ENCODE data around the gene SBNO1. TPM values are rescaled to one million over a fixed set of nuclear protein-coding genes. Genes with fewer than 3 reads are reported as not detected.
"Not testable (repeated sequence)": the region's sequence is repeated elsewhere in the genome, so short reads cannot be mapped to it uniquely, and the experiment has no call there.

Gene SBNO1
- total RNA-seq, 1 experiment from 2014 or later, result 68.7 TPM

- BruUV-seq (replicated peaks), result no TSS peak
- DNase-seq (ENCODE audit: low read depth, low spot score), result no peak
- intact Hi-C loops (cut with micrococcal nuclease; ENCODE audit: unreplicated experiment) (no loop called here), in situ Hi-C loops (cut with HindIII; ENCODE audit: low pct_unique_long_range_greater_than_20kb, low sequenced_read_pairs) (no loop called here)
- H3K9me3 ChIP-seq (ENCODE audit: control insufficient read depth, insufficient read depth, low read depth, low read length), result no peaks in the 10 kb centered on the region
- CTCF ChIA-PET, result no interaction called here
- no peak overlapping the region for H3K4me3 ChIP-seq (ENCODE audit: low read depth in 2 of 2, low read length in 2 of 2)
- H3K27ac ChIP-seq (ENCODE audit: low read length), result no peak overlapping the region
- ATAC-seq, result no peak
- TF ChIP-seq SIN3A (IDR thresholded peaks at IDR 0.05; ENCODE audit: borderline replicate concordance, insufficient read depth, low read depth, low read length) (no peak), REST (IDR thresholded peaks at IDR 0.05; ENCODE audit: insufficient read depth in 1 of 2, low read depth in 2 of 2, low read length in 1 of 2) (no peak), POLR2AphosphoS5 (IDR thresholded peaks at IDR 0.05; ENCODE audit: low read depth, low read length) (no peak), TCF7L2 (IDR thresholded peaks at IDR 0.05; ENCODE audit: low read depth, low read length) (no peak), CTCF (IDR thresholded peaks at IDR 0.05) (no peak)
- POLR2A ChIA-PET, result no interaction called here
- no peaks in the 10 kb centered on the region for H3K36me3 ChIP-seq (ENCODE audit: control insufficient read depth, insufficient read depth, low read length)
- peaks cover 7% of the 10 kb centered on the region for H3K4me1 ChIP-seq (ENCODE audit: control insufficient read depth, insufficient read depth, low read length)
- no peaks in the 10 kb centered on the region for H3K27me3 ChIP-seq (ENCODE audit: control insufficient read depth, insufficient read depth, low read length)
These were observed 14.7 kb upstream of the SBNO1 start for GRCh38 chr12:123379391-123379790.

GRCh38 chr12:123372415-123372814 lies 7.8 kb upstream of the SBNO1 start:
- H3K4me3 ChIP-seq (ENCODE audit: low read depth in 2 of 2, low read length in 2 of 2); BruUV-seq (replicated peaks); ATAC-seq; intact Hi-C loops (cut with micrococcal nuclease; ENCODE audit: unreplicated experiment); H3K27me3 ChIP-seq (ENCODE audit: control insufficient read depth, insufficient read depth, low read length); POLR2A ChIA-PET; H3K4me1 ChIP-seq (ENCODE audit: control insufficient read depth, insufficient read depth, low read length); H3K9me3 ChIP-seq (ENCODE audit: control insufficient read depth, insufficient read depth, low read depth, low read length); H3K27ac ChIP-seq (ENCODE audit: low read length); CTCF ChIA-PET; H3K36me3 ChIP-seq (ENCODE audit: control insufficient read depth, insufficient read depth, low read length); in situ Hi-C loops (cut with HindIII; ENCODE audit: low pct_unique_long_range_greater_than_20kb, low sequenced_read_pairs); DNase-seq (ENCODE audit: low read depth, low spot score): not testable (repeated sequence)

- H3K27ac ChIP-seq (ENCODE audit: low read length); in situ Hi-C loops (cut with HindIII; ENCODE audit: low pct_unique_long_range_greater_than_20kb, low sequenced_read_pairs); H3K9me3 ChIP-seq (ENCODE audit: control insufficient read depth, insufficient read depth, low read depth, low read length); H3K36me3 ChIP-seq (ENCODE audit: control insufficient read depth, insufficient read depth, low read length); DNase-seq (ENCODE audit: low read depth, low spot score); intact Hi-C loops (cut with micrococcal nuclease; ENCODE audit: unreplicated experiment); H3K4me3 ChIP-seq (ENCODE audit: low read depth in 2 of 2, low read length in 2 of 2); H3K27me3 ChIP-seq (ENCODE audit: control insufficient read depth, insufficient read depth, low read length); H3K4me1 ChIP-seq (ENCODE audit: control insufficient read depth, insufficient read depth, low read length); BruUV-seq (replicated peaks); POLR2A ChIA-PET; ATAC-seq: not testable (repeated sequence)
- CTCF ChIA-PET, result interaction anchor here (0.6 to 0.7 kb wide), 2 partner anchors 11 to 867 kb away, joined by 3 to 10 read pairs; no protein-coding TSS in a partner anchor
These were observed 7.2 kb upstream of the SBNO1 start for GRCh38 chr12:123371667-123372368.

All from Panc1 (cell line).